Adipocyte (in vitro differentiated cells): Measurements from ENCODE around the gene SLC22A8.
A peak's percentile ranks its signal among the peaks of the same experiment; 100 is the strongest.
"Not testable (repeated sequence)": the region's sequence is repeated elsewhere in the genome, so short reads cannot be mapped to it uniquely, and the experiment has no call there.

Source experiments
- DNase-seq: peaks from one replicate; pipeline ENCODE4 v3.0.0-alpha.2; 2015; ENCODE audit warnings: low read depth
- H3K27me3 ChIP-seq: replicated peaks from 2 replicates; pipeline ENCODE4 v1.7.0; 2013; ENCODE audit warnings: mild to moderate bottlenecking, low read length, moderate library complexity; ENCODE audit not compliant: control insufficient read depth, insufficient read depth
- H3K36me3 ChIP-seq: 2 replicates; pipeline ENCODE4 v1.7.0; 2013; ENCODE audit warnings: low read length, mild to moderate bottlenecking, moderate library complexity; ENCODE audit not compliant: control insufficient read depth, insufficient read depth, severe bottlenecking
- H3K4me1 ChIP-seq: 2 replicates; pipeline ENCODE4 v1.7.0; 2013; ENCODE audit warnings: mild to moderate bottlenecking, low read length, moderate library complexity; ENCODE audit not compliant: control insufficient read depth, insufficient read depth
- H3K4me3 ChIP-seq: 2 replicates; pipeline ENCODE4 v1.7.0; 2013; ENCODE audit warnings: mild to moderate bottlenecking, low read length, moderate library complexity
- H3K9ac ChIP-seq: 2 replicates; pipeline ENCODE4 v1.7.0; 2013; ENCODE audit warnings: mild to moderate bottlenecking, low read length, moderate library complexity
- H3K9me3 ChIP-seq: 2 replicates; pipeline ENCODE4 v1.7.0; 2013; ENCODE audit warnings: mild to moderate bottlenecking, low read length, moderate library complexity; ENCODE audit not compliant: control insufficient read depth

The SLC22A8 gene, protein sequence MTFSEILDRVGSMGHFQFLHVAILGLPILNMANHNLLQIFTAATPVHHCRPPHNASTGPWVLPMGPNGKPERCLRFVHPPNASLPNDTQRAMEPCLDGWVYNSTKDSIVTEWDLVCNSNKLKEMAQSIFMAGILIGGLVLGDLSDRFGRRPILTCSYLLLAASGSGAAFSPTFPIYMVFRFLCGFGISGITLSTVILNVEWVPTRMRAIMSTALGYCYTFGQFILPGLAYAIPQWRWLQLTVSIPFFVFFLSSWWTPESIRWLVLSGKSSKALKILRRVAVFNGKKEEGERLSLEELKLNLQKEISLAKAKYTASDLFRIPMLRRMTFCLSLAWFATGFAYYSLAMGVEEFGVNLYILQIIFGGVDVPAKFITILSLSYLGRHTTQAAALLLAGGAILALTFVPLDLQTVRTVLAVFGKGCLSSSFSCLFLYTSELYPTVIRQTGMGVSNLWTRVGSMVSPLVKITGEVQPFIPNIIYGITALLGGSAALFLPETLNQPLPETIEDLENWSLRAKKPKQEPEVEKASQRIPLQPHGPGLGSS

DNA sequence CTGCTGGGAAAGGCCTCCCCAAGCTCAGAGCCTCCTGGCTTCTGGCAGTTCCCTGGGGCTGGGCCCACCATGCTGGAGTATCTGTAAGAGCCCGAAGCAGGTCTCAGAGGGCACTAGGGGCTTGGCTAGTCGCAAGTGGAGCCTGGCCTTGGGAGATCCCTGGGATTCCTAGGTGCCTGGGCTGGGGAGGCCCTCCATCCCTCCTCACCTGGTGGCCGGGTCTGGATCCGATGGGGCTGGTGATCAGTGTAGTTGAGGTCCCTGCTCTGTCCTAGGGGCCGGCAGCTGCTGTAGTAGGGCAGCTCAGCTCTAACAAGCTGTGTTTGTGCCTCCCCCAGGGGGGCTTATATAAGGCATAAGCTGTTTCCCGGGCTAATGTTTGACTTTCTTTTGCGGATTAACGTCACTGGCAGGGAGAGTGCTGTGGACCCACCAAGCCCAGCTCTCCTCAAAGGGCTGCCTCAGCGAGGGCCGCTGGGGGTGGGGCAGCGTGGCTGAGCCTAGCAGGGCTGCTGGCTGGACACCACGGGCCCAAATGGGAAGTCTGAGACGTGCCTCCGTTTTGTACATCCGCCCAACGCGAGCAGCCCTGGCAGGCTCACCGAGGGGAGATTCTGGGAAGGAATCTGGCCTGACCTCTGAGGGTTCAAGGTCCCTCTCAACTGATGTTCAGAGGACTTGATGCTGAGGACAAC lies at the start of gene SLC22A8:
Gene SLC22A8 (minus strand): TSS at position 321 of the 695 bp plus-strand sequence. CDS start 883 bp downstream, outside the sequence.
- DNase-seq, result no peak
- Histone ChIP-seq H3K9me3 (no peaks in the 10 kb centered on the region), H3K4me3 (no peak within 1 kb of the TSS), H3K27me3 (peaks cover 72% of the 10 kb centered on the region), H3K36me3 (no peaks in the 10 kb centered on the region), H3K9ac (no peak within 1 kb of the TSS), H3K4me1 (no peaks in the 10 kb centered on the region)

GRCh38 chr11:63046203-63046602 lies 30.6 kb upstream of the SLC22A8 start:
- not testable (repeated sequence) for H3K27me3 ChIP-seq, DNase-seq, H3K9ac ChIP-seq, H3K9me3 ChIP-seq, H3K4me1 ChIP-seq, H3K36me3 ChIP-seq, H3K4me3 ChIP-seq

DNA sequence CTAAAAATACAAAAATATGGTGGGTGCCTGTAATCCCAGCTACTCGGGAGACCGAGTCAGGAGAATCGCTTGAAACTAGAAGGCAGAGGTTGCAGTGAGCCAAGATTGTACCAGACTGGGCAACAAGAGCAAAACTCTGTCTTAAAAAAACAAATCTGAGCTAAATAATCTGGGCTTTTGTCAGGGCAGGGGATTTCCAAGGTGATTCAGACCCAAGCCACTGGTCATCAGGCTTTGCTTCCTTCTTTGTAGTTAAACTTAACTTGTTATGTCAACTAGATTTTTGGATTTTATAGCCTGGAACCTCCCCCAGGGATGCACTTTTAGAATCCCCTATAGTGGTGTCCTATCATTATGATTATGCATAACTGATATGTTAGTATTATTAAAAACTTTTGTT lies 27.0 kb upstream of the SLC22A8 start:
- Histone ChIP-seq H3K4me1 (no peaks in the 10 kb centered on the region), H3K27me3 (no peaks in the 10 kb centered on the region), H3K9ac (no peak overlapping the region), H3K9me3 (no peaks in the 10 kb centered on the region), H3K4me3 (no peak overlapping the region), H3K36me3 (no peaks in the 10 kb centered on the region)
- no peak for DNase-seq

DNA sequence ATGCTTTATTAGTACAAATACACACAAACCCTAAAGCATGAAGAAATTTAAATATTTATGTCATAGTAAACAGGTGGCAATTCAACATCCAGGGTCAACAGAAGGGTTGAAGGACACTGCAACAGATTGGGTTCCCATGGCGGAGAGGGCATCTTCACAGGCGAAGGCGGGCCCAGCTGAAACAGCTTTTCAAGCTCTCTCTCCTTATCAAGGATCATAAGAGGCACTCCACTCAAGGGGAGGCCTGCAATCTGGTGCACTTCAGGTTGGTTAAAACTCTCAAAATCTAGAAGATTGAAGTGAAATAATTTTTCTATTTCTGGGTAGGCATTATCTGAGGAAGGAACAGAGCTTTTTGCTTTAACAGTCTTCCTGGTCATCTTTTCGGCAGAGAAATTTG lies 16.8 kb upstream of the SLC22A8 start:
- no peaks in the 10 kb centered on the region for H3K36me3 ChIP-seq
- H3K4me1 ChIP-seq, result no peaks in the 10 kb centered on the region
- H3K9ac ChIP-seq, result no peak overlapping the region
- no peak for DNase-seq
- H3K9me3 ChIP-seq, result peaks cover 2% of the 10 kb centered on the region
- peaks cover 31% of the 10 kb centered on the region for H3K27me3 ChIP-seq
- H3K4me3 ChIP-seq, result no peak overlapping the region

- H3K9ac ChIP-seq, result no peak overlapping the region
- peaks cover 30% of the 10 kb centered on the region for H3K27me3 ChIP-seq
- peaks cover 8% of the 10 kb centered on the region for H3K4me1 ChIP-seq
- peaks cover 2% of the 10 kb centered on the region for H3K9me3 ChIP-seq
- H3K4me3 ChIP-seq, result no peak overlapping the region
- peak; percentile 93 for DNase-seq
- no peaks in the 10 kb centered on the region for H3K36me3 ChIP-seq
Measured at GRCh38 chr11:63023841-63024648, 8.4 kb upstream of the SLC22A8 start.

GRCh38 chr11:63023222-63023814 lies 7.7 kb upstream of the SLC22A8 start:
- no peak for DNase-seq
- Histone ChIP-seq H3K36me3 (no peaks in the 10 kb centered on the region), H3K9ac (no peak overlapping the region), H3K4me1 (peaks cover 8% of the 10 kb centered on the region), H3K4me3 (no peak overlapping the region), H3K9me3 (no peaks in the 10 kb centered on the region), H3K27me3 (peaks cover 38% of the 10 kb centered on the region)

DNA sequence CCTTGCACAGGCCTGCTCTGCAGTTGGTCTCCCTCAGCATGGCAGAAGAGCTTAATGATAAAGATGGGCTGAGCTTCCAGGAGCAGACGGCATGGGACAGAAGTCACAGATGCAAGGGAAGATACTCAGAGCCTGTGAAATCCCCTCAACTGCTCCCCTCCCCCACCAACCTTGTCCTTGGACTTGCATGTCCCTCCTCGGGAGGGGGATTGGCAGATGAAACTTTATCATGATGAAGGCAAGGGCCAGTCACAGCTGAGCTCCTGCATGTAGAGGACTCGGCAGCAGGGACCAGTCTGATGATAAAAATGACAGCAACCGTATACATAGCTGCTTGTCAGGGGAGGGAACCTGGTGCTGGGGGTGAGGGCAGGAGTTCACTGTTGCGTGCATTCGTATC lies 6.8 kb upstream of the SLC22A8 start:
- no peak for DNase-seq
- H3K27me3 ChIP-seq, result peaks cover 42% of the 10 kb centered on the region
- no peak overlapping the region for H3K4me3 ChIP-seq

DNA sequence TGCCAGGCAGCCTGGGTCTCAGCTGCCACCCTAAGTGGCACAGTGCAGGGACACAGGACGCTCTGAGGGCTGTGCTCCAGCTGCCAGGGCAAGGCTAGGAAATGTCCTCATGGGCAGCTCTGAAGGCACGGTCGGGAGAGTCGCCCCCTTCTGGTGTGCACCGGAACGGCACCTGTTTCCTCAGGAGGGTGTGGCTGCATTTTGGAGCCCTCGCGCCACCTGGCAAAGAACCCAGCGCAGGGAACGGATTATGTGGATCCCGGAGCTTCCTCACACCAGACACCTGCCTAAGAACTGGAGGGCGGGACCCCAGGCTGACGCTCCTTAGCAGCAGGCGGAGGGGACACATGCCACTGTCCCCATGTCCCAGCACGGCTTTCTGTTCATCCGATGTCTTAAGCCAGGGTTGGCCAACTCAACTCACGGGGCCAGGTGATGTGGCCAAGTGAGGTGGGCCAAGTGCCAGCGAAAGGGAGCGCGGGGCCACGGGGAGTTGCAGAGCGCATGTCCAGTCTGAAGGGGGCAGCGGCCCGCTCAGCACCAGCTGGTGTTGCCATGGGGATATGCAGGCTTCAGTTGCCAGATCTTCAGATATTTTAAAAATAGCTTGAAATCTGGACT lies 5.1 kb upstream of the SLC22A8 start:
- no peaks in the 10 kb centered on the region for H3K36me3 ChIP-seq
- peaks cover 54% of the 10 kb centered on the region for H3K27me3 ChIP-seq
- DNase-seq, result no peak
- no peak overlapping the region for H3K4me3 ChIP-seq
- no peak overlapping the region for H3K9ac ChIP-seq
- H3K9me3 ChIP-seq, result no peaks in the 10 kb centered on the region
- H3K4me1 ChIP-seq, result peaks cover 8% of the 10 kb centered on the region

More for the DNA sequence above, 6.8 kb upstream of the SLC22A8 start:
- no peak overlapping the region for H3K9ac ChIP-seq
- peaks cover 8% of the 10 kb centered on the region for H3K4me1 ChIP-seq
- H3K36me3 ChIP-seq, result no peaks in the 10 kb centered on the region
- H3K9me3 ChIP-seq, result no peaks in the 10 kb centered on the region

DNA sequence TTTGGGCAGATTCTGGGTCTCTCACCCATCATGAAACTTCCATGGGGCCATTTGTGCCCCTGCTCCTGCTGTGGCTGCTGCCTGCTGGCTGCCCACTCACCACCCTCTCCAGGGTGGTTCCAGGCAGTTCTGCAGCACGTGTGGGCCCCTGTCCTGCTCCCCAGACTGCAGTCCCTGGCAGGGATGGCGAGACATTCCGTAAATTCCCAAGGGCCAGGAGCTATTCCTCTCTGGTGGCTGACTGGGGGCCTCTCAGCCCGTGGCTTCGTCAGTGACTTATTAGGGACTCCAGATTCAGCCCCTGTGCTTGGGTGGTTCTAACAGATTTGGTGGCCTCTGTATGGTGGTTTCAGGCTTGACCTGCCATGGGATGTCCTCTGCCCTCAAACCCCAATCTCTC lies 3.9 kb upstream of the SLC22A8 start:
- H3K36me3 ChIP-seq, result no peaks in the 10 kb centered on the region
- no peaks in the 10 kb centered on the region for H3K9me3 ChIP-seq
- DNase-seq, result no peak
- no peak overlapping the region for H3K9ac ChIP-seq
- H3K4me3 ChIP-seq, result no peak overlapping the region
- peaks cover 66% of the 10 kb centered on the region for H3K27me3 ChIP-seq
- H3K4me1 ChIP-seq, result peaks cover 8% of the 10 kb centered on the region

GRCh38 chr11:63017306-63017974 lies 1.8 kb upstream of the SLC22A8 start:
- peaks cover 73% of the 10 kb centered on the region for H3K27me3 ChIP-seq
- no peak for DNase-seq
- H3K9ac ChIP-seq, result no peak overlapping the region
- H3K36me3 ChIP-seq, result no peaks in the 10 kb centered on the region
- no peaks in the 10 kb centered on the region for H3K4me1 ChIP-seq
- no peaks in the 10 kb centered on the region for H3K9me3 ChIP-seq
- no peak overlapping the region for H3K4me3 ChIP-seq
